Bronchial epithelial cell (primary cell): Measurements from ENCODE around the gene DAPK2. TPM values are rescaled to one million over a fixed set of nuclear protein-coding genes. Genes with fewer than 3 reads are reported as not detected.

Experiments
- DNase-seq: peaks from one replicate; pipeline ENCODE4 v3.0.0-alpha.2; 2010; ENCODE audit warnings: low read depth
- FAIRE-seq: peaks from 2 replicates; lab custom pipeline; 2011; peaks lifted over from hg19 to GRCh38; lab: Jason Lieb, UNC
- H3K27me3 ChIP-seq: 2 replicates; pipeline ENCODE4 v1.5.1; 2011; ENCODE audit warnings: low read length; ENCODE audit not compliant: control insufficient read depth, insufficient read depth
- H3K36me3 ChIP-seq: 2 replicates; pipeline ENCODE4 v1.5.1; 2011; ENCODE audit warnings: low read length; ENCODE audit not compliant: control insufficient read depth, insufficient read depth
- H3K4me3 ChIP-seq: 2 replicates; pipeline ENCODE4 v1.5.1; 2011; ENCODE audit warnings: mild to moderate bottlenecking, low read depth, low read length, control low read depth
- total RNA-seq: library from RNA; depleted of rRNA; stranded (reverse); fragments of >200 nt; gene quantifications from 2 replicates; pipeline ENCODE4 v1.2.1, GENCODE V29; 2014
- TF ChIP-seq, protein P1 (sequence below): IDR thresholded peaks from 2 replicates; pipeline ENCODE4 v1.5.1; 2011; ENCODE audit warnings: mild to moderate bottlenecking, moderate library complexity, low read length, control low read depth, inconsistent platforms; ENCODE audit not compliant: insufficient read depth, severe bottlenecking

Gene DAPK2
- total RNA-seq, 1 donor from 2014 or later, result 0.53 TPM

DNA sequence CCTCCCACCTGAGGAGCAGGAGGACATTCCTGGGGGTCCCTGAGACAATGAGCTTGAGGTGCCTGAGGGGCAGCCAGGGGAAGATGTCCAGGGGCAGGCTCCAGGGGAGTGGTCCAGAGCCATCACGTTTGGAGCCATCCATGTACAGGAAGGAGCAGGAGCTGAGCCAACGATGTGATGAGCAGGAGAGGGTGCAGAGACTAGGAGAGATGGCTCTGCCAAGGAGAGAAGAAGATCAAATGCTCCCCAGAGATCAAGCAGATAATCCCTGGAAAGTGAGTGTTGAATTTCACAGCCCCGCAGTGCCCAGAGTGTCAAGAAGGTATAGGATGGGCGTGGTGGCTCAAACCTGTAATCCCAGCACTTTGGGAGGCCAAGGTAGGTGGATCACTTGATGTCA lies 114.7 kb downstream of the DAPK2 start:
- no peak for FAIRE-seq
- TF ChIP-seq, protein P1, sequence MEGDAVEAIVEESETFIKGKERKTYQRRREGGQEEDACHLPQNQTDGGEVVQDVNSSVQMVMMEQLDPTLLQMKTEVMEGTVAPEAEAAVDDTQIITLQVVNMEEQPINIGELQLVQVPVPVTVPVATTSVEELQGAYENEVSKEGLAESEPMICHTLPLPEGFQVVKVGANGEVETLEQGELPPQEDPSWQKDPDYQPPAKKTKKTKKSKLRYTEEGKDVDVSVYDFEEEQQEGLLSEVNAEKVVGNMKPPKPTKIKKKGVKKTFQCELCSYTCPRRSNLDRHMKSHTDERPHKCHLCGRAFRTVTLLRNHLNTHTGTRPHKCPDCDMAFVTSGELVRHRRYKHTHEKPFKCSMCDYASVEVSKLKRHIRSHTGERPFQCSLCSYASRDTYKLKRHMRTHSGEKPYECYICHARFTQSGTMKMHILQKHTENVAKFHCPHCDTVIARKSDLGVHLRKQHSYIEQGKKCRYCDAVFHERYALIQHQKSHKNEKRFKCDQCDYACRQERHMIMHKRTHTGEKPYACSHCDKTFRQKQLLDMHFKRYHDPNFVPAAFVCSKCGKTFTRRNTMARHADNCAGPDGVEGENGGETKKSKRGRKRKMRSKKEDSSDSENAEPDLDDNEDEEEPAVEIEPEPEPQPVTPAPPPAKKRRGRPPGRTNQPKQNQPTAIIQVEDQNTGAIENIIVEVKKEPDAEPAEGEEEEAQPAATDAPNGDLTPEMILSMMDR, result no peak

DNA sequence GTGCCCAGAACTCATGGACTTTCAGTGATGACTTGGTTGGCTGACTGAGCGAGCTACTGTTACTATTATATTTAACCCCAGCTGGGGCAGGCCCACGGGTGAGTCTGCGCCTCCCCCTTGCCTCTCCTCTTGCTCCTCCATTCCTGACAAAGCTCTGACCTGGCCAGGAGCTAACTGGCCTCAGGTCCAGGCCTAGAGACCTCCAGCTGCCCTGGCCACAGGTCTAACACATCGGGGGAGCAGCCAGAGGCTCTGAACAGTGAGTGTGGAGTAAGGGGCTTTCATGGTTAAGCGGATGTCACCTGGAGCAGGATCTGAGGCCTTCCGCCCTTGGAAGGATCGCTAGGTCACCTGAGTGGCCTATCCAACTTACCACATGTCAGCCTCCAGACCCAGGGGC lies 116.3 kb downstream of the DAPK2 start:
- TF ChIP-seq, protein P1, result no peak
- no peak for DNase-seq
- no peak overlapping the region for H3K4me3 ChIP-seq
- no peaks in the 10 kb centered on the region for H3K27me3 ChIP-seq
- H3K36me3 ChIP-seq, result no peaks in the 10 kb centered on the region
- no peak for FAIRE-seq

More for the DNA sequence above, 114.7 kb downstream of the DAPK2 start:
- H3K27me3 ChIP-seq, result no peaks in the 10 kb centered on the region
- DNase-seq, result no peak
- H3K36me3 ChIP-seq, result no peaks in the 10 kb centered on the region
- no peak overlapping the region for H3K4me3 ChIP-seq

DNA sequence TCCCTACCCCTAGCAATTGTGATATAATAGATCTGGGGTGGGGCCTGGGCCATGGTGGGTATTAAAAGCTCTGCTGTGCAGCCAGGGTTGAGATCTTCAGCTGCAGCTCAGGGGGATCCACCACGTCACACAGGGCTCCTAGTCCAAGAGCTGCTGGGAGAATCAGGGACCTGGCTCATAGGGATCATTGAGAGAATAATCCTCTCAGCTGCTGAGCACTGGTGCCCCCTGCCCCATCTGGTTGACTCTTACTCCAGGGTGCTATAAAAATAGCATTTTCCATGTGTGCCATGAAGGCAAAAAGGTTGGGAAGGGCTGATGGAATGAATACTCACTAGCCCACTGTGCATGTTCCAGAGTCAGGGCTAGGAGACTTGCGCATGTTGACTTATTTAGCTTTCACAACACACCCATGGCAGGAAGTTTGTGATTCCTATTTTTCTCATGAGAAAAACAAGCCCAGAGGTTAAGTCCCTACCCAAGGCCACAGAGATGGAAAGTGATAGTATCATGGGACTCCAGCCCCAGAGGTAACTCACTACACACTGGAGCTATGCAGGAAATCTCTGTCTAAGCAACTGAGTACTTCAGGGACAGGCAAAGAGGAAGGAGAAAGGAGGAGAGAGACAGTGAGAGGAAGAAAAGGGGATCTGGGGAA lies 118.0 kb downstream of the DAPK2 start:
- no peak for DNase-seq
- Histone ChIP-seq H3K36me3 (no peaks in the 10 kb centered on the region), H3K4me3 (no peak overlapping the region), H3K27me3 (no peaks in the 10 kb centered on the region)
- TF ChIP-seq, protein P1, result no peak
- no peak for FAIRE-seq

DNA sequence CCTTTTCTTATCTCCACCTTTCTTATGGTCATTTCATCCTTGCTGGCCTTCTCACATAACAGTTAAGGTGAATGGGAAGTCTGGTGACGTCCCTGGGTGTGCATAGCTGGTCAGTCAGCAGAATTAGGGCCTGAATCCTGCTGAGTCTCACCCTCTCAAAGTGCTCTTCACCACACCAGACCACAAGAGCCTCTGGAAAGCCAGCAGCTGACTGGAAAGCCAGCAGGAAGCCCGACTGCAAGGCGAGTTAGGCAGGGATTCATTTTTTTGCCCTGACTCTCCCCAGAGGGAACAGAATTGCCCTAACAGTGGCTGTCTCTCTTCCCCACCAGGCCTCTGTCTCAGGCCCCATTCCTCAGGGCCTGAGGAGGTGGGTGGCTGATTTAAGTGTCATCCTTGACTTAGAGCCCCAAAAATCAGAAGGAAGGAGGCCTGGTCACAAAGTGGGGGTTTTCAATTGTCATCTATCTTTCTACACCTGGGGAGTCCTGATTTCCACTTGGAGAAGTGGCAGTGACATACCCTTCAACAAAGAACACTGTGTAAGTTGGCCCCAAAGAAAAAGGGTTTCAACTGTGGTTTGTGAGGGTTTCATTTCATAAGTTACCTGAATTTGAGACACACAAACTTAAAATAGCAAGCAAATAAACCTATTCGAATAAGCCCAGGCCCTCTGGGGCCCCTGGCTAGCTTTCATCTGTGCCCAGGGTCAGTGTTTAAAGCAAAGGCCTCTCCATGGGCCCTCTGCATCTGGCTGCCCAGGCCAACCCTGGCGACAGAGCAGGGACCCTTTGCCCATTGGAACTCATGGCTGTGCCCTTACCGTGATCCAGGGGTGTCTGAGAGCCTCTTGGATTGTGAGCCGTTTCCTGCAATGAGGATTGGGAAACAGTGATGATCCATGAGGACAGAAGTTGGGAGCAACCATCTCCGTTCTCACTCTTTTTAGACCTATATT lies 122.0 kb downstream of the DAPK2 start:
- H3K4me3 ChIP-seq, result no peak overlapping the region
- FAIRE-seq (no peak), DNase-seq (no peak)
- no peaks in the 10 kb centered on the region for H3K27me3 ChIP-seq
- no peaks in the 10 kb centered on the region for H3K36me3 ChIP-seq
- TF ChIP-seq, protein P1, result no peak

DNA sequence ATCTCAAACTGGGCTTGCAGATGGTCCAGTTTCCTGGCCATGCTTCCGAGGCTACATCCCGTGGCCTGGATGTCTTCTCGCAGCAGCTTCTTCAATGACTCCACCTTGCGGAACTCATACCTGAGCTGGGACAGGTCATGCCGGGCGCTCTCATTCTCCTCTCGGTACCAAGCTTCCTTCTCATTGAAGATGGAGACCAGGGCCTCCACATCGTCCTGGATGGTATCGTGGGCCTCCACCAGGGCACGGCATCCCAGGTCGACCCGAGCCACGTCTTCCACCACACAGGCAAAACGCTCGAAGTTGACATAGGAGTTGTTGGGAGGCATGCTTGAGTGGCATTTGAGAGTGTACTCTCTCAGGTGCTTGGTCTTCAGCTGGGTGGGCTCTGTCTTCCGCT lies 123.4 kb downstream of the DAPK2 start:
- FAIRE-seq, result no peak

More for the DNA sequence above, 123.4 kb downstream of the DAPK2 start:
- TF ChIP-seq, protein P1, result no peak
- H3K36me3 ChIP-seq, result no peaks in the 10 kb centered on the region
- DNase-seq, result no peak
- no peaks in the 10 kb centered on the region for H3K27me3 ChIP-seq
- no peak overlapping the region for H3K4me3 ChIP-seq
